ENCODE data around the gene NEK6.

NEK6 gene

GRCh38 chr9:124297551-124297901 lies 39.8 kb downstream of the NEK6 start:
- Histone ChIP-seq H3K4me2 (ENCODE audit: insufficient read depth, low read length) (no peak overlapping the region), H2AFZ (ENCODE audit: low read depth, low read length) (no peak overlapping the region), H3K4me1 (ENCODE audit: insufficient read depth, low read length) (no peaks in the 10 kb centered on the region), H3K27ac (ENCODE audit: low read length) (no peak overlapping the region), H3K36me3 (ENCODE audit: insufficient read depth, low read length) (no peaks in the 10 kb centered on the region), H3K27me3 (ENCODE audit: insufficient read depth, low read length, poor library complexity) (no peaks in the 10 kb centered on the region), H3K4me3 (ENCODE audit: low read depth in 1 of 2, low read length in 2 of 2) (no peak overlapping the region), H3K9me3 (ENCODE audit: insufficient read depth, low read length, severe bottlenecking) (no peaks in the 10 kb centered on the region), H4K20me1 (ENCODE audit: insufficient read depth, low read length) (no peaks in the 10 kb centered on the region), H3K9ac (ENCODE audit: low read depth, low read length) (no peak overlapping the region), H3K79me2 (ENCODE audit: insufficient read depth, low read length) (no peaks in the 10 kb centered on the region)
- TF ChIP-seq EZH2 (IDR thresholded peaks at IDR 0.05; ENCODE audit: borderline replicate concordance, low read depth, low read length, severe bottlenecking) (no peak), CTCF (IDR thresholded peaks at IDR 0.05; ENCODE audit: borderline replicate concordance, extremely low read depth, low read length, poor library complexity, severe bottlenecking) (no peak)
- no peak for ATAC-seq (ENCODE audit: insufficient read depth, low read depth)
- DNase-seq = no peak

- TF ChIP-seq CTCF (IDR thresholded peaks at IDR 0.05; ENCODE audit: borderline replicate concordance, extremely low read depth, low read length, poor library complexity, severe bottlenecking) (no peak), EZH2 (IDR thresholded peaks at IDR 0.05; ENCODE audit: borderline replicate concordance, low read depth, low read length, severe bottlenecking) (no peak)
- Histone ChIP-seq H3K27ac (ENCODE audit: low read length) (no peak overlapping the region), H3K79me2 (ENCODE audit: insufficient read depth, low read length) (no peaks in the 10 kb centered on the region), H3K4me2 (ENCODE audit: insufficient read depth, low read length) (no peak overlapping the region), H2AFZ (ENCODE audit: low read depth, low read length) (no peak overlapping the region), H3K9me3 (ENCODE audit: insufficient read depth, low read length, severe bottlenecking) (no peaks in the 10 kb centered on the region), H3K36me3 (ENCODE audit: insufficient read depth, low read length) (no peaks in the 10 kb centered on the region), H4K20me1 (ENCODE audit: insufficient read depth, low read length) (no peaks in the 10 kb centered on the region), H3K4me3 (ENCODE audit: low read depth in 1 of 2, low read length in 2 of 2) (no peak overlapping the region), H3K27me3 (ENCODE audit: insufficient read depth, low read length, poor library complexity) (no peaks in the 10 kb centered on the region), H3K4me1 (ENCODE audit: insufficient read depth, low read length) (no peaks in the 10 kb centered on the region), H3K9ac (ENCODE audit: low read depth, low read length) (no peak overlapping the region)
- DNase-seq (no peak), ATAC-seq (ENCODE audit: insufficient read depth, low read depth) (no peak)
Observed at GRCh38 chr9:124297915-124298645, 40.3 kb downstream of the NEK6 start.

GRCh38 chr9:124298646-124299235 lies 41.0 kb downstream of the NEK6 start:
- H3K4me2 ChIP-seq (ENCODE audit: insufficient read depth, low read length) = no peak overlapping the region

More at GRCh38 chr9:124298646-124299235, 41.0 kb downstream of the NEK6 start:
- Histone ChIP-seq H3K9me3 (ENCODE audit: insufficient read depth, low read length, severe bottlenecking) (no peaks in the 10 kb centered on the region), H3K27ac (ENCODE audit: low read length) (no peak overlapping the region), H3K79me2 (ENCODE audit: insufficient read depth, low read length) (no peaks in the 10 kb centered on the region), H2AFZ (ENCODE audit: low read depth, low read length) (no peak overlapping the region), H4K20me1 (ENCODE audit: insufficient read depth, low read length) (no peaks in the 10 kb centered on the region), H3K9ac (ENCODE audit: low read depth, low read length) (no peak overlapping the region), H3K4me3 (ENCODE audit: low read depth in 1 of 2, low read length in 2 of 2) (no peak overlapping the region), H3K27me3 (ENCODE audit: insufficient read depth, low read length, poor library complexity) (no peaks in the 10 kb centered on the region), H3K4me1 (ENCODE audit: insufficient read depth, low read length) (no peaks in the 10 kb centered on the region), H3K36me3 (ENCODE audit: insufficient read depth, low read length) (no peaks in the 10 kb centered on the region)
- no peak for TF ChIP-seq CTCF (IDR thresholded peaks at IDR 0.05; ENCODE audit: borderline replicate concordance, extremely low read depth, low read length, poor library complexity, severe bottlenecking)
- no peak for TF ChIP-seq EZH2 (IDR thresholded peaks at IDR 0.05; ENCODE audit: borderline replicate concordance, low read depth, low read length, severe bottlenecking)
- no peak for DNase-seq
- ATAC-seq (ENCODE audit: insufficient read depth, low read depth) = no peak
